ENCODE results near the gene MYO9B.
"Not testable (repeated sequence)": the region's sequence is repeated elsewhere in the genome, so short reads cannot be mapped to it uniquely, and the experiment has no call there.

The MYO9B gene

GRCh38 chr19:17094694-17095093, 19.1 kb downstream of the MYO9B start:
- DNase-seq: not testable (repeated sequence)

DNA sequence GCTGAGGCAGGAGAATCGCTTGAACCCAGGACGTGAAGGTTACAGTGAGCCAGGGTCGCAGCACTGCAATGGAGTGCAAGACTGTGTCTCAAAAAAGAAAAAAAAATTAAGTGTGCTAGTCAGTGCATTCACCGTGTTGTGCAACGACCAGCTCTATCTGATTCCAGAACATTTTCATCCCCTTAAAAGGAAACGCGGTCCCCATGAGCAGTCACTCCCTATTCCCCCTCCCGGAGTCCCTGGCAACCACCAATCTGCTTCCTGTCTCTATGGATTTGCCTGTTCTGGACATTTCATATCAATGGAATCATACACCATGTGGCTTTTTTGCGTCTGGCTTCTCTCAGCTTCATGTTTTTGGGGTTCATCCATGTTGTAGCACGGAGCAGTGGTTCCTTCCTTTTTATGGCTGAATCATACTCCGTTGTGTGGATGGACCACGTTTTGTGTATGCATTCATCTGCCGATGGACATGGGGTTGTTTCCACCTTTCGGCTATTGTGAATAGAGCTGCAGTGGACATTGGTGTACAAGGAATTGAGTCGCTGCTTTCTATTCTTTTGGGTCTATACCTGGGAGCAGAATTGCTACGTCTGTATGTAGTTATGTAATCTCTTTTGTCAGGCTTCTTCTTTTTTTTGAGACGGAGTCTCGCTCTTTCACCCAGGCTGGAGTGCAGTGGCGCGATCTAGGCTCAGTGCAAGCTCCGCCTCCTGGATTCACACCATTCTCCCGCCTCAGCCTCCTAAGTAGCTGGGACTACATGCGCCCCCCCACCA, 19.8 kb downstream of the MYO9B start:
- DNase-seq: no peak

GRCh38 chr19:17097593-17098126, 22.1 kb downstream of the MYO9B start:
- no peak for DNase-seq

GRCh38 chr19:17098326-17098725, 22.7 kb downstream of the MYO9B start:
- no peak for DNase-seq

DNA sequence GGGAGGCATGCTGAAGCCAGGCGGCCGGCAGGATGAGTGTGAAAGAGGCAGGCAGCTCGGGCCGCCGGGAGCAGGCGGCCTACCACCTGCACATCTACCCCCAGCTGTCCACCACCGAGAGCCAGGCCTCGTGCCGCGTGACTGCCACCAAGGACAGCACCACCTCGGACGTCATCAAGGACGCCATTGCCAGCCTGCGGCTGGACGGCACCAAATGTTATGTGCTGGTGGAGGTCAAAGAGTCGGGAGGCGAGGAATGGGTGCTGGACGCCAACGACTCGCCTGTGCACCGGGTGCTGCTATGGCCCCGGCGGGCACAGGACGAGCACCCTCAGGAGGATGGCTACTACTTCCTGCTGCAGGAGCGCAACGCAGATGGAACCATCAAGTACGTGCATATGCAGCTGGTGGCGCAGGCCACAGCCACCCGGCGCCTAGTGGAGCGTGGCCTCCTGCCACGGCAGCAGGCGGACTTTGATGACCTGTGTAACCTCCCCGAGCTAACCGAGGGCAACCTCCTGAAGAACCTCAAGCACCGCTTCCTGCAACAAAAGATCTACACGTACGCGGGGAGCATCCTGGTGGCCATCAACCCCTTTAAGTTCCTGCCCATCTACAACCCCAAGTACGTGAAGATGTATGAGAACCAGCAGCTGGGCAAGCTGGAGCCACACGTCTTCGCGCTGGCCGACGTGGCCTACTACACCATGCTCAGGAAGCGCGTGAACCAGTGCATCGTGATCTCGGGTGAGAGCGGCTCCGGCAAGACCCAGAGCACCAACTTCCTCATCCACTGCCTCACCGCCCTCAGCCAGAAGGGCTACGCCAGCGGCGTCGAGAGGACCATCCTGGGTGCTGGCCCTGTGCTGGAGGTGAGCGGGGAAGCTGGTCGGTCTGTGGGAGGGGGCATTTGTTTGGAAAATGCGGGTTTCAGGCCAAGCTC, 26.4 kb downstream of the MYO9B start:
- no peak for DNase-seq

DNA sequence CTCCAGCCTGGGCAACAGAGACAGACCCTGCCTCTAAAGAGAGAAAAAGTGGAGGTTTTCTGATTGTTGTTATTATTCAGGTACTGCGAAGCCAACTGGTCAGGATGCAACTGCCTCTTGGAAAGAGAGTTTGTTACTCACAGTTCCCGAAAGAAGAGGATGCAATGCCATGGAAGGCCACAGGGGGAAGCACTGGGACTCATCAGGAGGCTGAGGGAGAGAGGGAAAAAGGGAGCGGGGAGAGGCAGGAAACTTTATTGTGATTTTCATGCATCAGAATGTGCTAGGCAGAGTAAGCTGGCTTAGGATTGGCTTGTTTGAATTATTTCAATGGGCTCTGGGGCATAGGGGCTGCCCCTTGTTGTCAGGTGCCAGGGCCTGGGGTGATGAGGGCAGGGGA, 27.6 kb downstream of the MYO9B start:
- peak in 1 of 2 donors; percentile 19 for DNase-seq

- no peak for DNase-seq
These were observed 29.1 kb downstream of the MYO9B start for GRCh38 chr19:17104679-17105078.

GRCh38 chr19:17105556-17105955, 30.0 kb downstream of the MYO9B start:
- no peak for DNase-seq

DNA sequence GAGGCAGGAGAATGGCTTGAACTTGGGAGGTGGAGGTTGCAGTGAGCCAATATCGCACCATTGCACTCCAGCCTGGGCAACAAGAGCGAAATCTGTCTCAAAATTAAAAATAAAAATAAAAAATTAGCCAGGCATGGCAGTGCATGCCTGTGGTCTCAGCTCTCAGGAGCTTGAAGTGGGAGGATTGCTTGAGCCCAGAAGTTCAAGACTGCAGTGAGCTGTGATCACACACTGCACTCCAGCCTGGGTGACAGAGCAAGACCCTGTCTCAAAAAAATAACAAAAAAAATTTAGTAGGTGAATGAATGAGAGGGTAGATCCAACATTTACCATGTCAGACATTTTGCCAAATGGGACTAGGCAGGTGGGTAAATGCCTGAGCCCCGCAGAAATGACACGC, 31.4 kb downstream of the MYO9B start:
- not testable (repeated sequence) for DNase-seq

- DNase-seq: peak in 1 of 2 donors; percentile 77
These were observed 32.2 kb downstream of the MYO9B start for GRCh38 chr19:17107546-17108452.

GRCh38 chr19:17108453-17108784, 32.8 kb downstream of the MYO9B start:
- no peak for DNase-seq

- no peak for DNase-seq
These were observed 33.7 kb downstream of the MYO9B start for GRCh38 chr19:17109300-17109699.

DNA sequence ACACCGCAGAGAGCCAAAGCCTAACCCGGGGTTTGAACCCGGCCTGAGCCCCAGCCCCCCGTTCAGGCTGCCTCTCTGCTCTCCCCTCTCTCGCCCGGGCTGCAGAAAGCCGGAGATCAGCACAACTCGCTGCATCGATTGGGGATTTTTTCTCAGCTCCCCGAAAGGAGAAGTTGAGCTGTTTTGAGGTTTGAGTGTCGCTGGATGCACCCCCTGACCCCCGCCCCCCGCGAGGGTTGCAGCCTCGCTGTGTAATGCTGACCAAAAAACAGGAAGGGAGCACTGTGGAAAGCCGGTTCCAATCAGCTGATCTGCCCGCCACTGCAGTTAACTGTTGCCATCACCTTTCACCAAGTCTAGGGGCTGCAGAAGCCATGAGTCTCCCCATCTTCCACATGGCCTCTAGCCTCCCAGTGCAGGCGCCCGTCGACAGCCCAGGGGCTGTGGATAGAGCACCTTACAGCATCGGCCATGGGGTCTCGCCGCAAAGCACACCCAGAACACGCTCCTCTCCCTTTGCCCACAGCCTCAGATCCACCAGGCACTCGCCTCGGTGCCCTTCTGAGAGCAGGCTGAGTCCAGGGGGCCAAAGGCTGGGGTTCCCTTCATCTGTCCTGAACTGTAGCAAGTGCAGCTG, 34.5 kb downstream of the MYO9B start:
- DNase-seq: peak; percentile 33 to 83

GRCh38 chr19:17110599-17110966, 35.0 kb downstream of the MYO9B start:
- DNase-seq: no peak

- DNase-seq: no peak
These were observed 36.2 kb downstream of the MYO9B start for GRCh38 chr19:17111766-17112165.

DNA sequence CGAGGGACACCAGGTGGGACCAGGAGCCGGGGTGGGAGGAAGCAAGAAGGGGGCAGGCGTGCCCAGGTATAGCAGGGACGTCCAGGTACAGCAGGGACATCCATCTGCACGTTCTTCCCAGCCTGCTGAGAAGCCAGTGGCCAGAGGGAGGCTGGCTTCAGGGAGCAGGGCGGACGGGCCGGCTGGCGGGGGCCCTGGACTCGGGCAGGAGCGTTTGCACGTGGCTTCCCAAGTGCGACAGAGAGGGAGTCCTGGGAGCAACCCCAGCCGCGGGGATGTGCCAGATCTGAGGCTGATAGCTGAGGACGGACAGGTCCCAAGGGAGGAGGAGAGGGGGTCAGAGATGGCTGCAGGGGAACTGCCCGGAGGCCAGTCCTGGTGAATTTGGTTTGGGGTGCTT, 36.7 kb downstream of the MYO9B start:
- DNase-seq: no peak

DNA sequence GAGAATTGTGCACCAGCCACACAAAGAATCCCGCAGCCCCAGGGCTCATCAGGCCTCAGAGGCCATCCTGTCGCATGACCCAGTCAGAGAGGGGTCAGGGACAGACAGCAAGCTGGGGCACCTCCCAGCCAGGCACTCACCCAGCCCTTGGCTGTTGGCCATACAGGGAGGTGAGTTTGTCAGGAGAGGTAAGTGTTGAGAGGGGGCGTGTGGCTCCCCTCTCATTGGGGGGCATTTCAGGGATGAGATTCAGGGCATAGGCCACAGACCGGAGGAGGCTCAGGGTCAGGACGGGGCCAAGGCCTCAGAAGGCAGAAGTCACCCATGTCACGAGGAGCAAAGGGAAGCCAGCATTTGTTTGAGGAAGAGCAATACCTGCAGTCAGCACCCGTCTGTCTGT, 37.1 kb downstream of the MYO9B start:
- peak in 1 of 2 donors; percentile 38 for DNase-seq

DNA sequence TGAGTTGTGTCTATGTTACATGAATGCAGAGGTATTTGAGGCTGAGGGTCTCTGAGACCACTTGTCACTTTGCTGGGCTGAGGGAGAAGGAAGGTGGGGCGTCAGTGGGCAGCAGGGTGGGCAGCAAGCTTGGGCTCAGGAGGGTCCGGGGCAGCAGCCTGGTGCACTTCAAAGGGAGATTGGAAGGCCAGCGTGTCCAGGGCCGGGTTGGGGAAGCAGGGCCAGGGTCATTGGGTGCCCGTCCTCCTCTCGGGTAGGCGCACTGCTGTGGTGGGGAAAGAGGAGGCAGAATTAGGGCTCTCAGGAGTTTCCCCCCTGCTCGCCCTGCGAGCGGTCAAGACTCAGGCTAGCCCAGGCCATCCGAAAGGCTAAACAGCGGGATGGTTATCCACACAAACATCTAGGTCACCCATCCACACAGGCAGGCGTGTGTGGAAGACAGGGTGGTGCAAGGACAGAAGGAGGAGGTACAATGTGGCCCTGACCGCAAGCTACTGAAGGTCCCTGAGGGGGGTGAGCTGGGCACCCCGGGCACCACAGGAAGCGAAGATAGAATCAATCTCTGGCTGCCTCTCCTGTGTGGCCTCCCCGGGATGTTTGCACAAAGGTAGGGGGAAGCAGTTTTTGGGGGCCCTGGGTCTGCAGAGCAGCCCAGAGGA, 37.7 kb downstream of the MYO9B start:
- DNase-seq: no peak

- DNase-seq: no peak
These were observed 38.8 kb downstream of the MYO9B start for GRCh38 chr19:17114414-17114831.

DNA sequence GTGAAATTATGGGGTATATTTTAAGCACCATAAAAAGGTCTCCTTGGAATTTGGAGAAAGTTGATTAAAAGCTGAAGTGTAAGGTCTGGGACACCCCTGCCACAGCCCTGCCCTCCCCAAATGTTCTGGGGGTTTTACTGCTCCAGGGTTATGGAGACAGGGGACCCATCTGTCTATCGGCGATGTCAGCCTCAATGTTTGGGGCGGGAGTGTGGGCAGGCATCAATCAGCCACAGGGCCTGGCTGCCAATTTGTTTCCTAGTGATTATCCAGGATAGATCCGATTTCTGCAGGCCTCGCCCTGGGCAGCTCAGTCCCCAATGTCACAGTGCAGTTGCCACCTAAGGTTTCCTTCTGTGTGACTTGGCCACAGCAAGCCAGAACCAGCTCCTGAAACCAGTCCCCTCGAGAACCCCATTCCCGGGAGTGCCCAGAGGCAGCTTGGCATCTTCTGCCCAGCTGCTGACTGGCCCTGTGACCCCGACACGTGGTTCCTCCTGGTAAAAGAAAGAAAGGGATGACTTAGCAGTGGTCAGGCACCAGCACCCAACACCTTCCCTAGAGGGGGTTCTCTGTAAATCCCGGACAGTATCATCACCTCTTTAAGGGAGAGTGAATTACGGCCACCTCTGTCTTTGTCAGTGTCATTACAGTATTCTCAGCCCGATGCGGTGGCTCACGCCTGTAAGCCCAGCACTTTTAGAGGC, 41.6 kb downstream of the MYO9B start:
- DNase-seq: no peak

DNA sequence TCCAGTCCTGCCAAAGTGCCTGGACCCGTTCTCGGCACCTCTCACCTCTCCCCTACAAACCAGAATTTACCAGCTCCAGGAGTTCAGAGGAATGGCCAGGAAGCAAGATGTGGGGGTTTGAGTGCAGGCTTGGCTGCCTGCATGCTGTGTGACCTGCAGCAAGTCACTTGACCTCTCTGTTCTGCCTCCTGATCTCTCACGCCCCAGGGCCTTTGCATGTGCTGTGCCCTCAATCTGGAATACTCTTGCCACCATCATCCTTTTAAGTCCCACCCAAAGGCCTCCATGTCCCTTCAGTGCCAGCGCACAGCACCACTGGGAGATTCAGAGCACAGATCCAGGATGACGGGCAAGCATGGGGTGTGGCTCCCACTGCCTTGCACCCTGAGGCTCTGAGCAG, 43.4 kb downstream of the MYO9B start:
- DNase-seq: no peak

Data from CD4-positive, alpha-beta T cell treated with Interleukin-1 beta for 1 hour (primary cell).